Measurements from ENCODE around the gene USP17L28.
"Not testable (repeated sequence)": the region's sequence is repeated elsewhere in the genome, so short reads cannot be mapped to it uniquely, and the experiment has no call there.

USP17L28 gene

GRCh38 chr4:9348593-9348992 lies at the start of gene USP17L28:
USP17L28 (plus strand) TSS chr4:9348893; CDS start chr4:9348893, 0 bp downstream.
- DNase-seq, result not testable (repeated sequence)

GRCh38 chr4:9324191-9324590 lies 24.5 kb upstream of the USP17L28 start:
- not testable (repeated sequence) for DNase-seq

- not testable (repeated sequence) for DNase-seq
Observed at GRCh38 chr4:9324865-9325264, 23.8 kb upstream of the USP17L28 start, which contains the start of gene USP17L24. USP17L24 (plus strand) TSS chr4:9325165; CDS start chr4:9325165, 0 bp downstream.

GRCh38 chr4:9329611-9330010 lies 19.1 kb upstream of the USP17L28 start, which contains the start of gene USP17L25:
USP17L25 (plus strand) TSS chr4:9329911; CDS start chr4:9329911, 0 bp downstream.
- DNase-seq, result not testable (repeated sequence)

GRCh38 chr4:9334358-9334757 lies 14.3 kb upstream of the USP17L28 start, which contains the start of gene USP17L26:
USP17L26 (plus strand) TSS chr4:9334658; CDS start chr4:9334658, 0 bp downstream.
- DNase-seq, result not testable (repeated sequence)

GRCh38 chr4:9339103-9339502 lies 9.6 kb upstream of the USP17L28 start, which contains the start of gene USP17L5:
USP17L5 (plus strand) TSS chr4:9339403; CDS start chr4:9339403, 0 bp downstream.
- DNase-seq, result not testable (repeated sequence)

GRCh38 chr4:9343848-9344247 lies 4.8 kb upstream of the USP17L28 start, which contains the start of gene USP17L27:
USP17L27 (plus strand) TSS chr4:9344148; CDS start chr4:9344148, 0 bp downstream.
- not testable (repeated sequence) for DNase-seq

- DNase-seq, result not testable (repeated sequence)
Observed at GRCh38 chr4:9350866-9351265, 2.2 kb downstream of the USP17L28 start.

- DNase-seq, result not testable (repeated sequence)
Observed at GRCh38 chr4:9353338-9353737, 4.6 kb downstream of the USP17L28 start, which contains the start of gene USP17L29. USP17L29 (plus strand) TSS chr4:9353638; CDS start chr4:9353638, 0 bp downstream.

- DNase-seq, result not testable (repeated sequence)
Observed at GRCh38 chr4:9362829-9363228, 14.1 kb downstream of the USP17L28 start, which contains the start of gene USP17L30. USP17L30 (plus strand) TSS chr4:9363129; CDS start chr4:9363129, 0 bp downstream.

- DNase-seq, result not testable (repeated sequence)
Observed at GRCh38 chr4:9379881-9380280, 31.2 kb downstream of the USP17L28 start.

- DNase-seq, result not testable (repeated sequence)
Observed at GRCh38 chr4:9381012-9381534, 32.4 kb downstream of the USP17L28 start.

- DNase-seq, result no peak
Observed at GRCh38 chr4:9384126-9384525, 35.4 kb downstream of the USP17L28 start.

GRCh38 chr4:9389001-9389400 lies 40.3 kb downstream of the USP17L28 start:
- not testable (repeated sequence) for DNase-seq

All from NCI-H2171 treated with DMSO at 0.1 percent for 48 hours (cell line).